Coronary artery (tissue), 2 donors: ENCODE results near the gene YY1AP1.
"Not testable (repeated sequence)": the region's sequence is repeated elsewhere in the genome, so short reads cannot be mapped to it uniquely, and the experiment has no call there.

Experiments
- DNase-seq: peaks from one replicate; pipeline ENCODE4 v3.0.0-alpha.2; 2017; ENCODE audit warnings: low spot score
- H3K27ac ChIP-seq, 2 donors: fragments of 200-600 bp; sonication (generic); one replicate each; pipeline ENCODE4 v1.5.1; 2016 to 2019
- H3K4me3 ChIP-seq: fragments of 200-600 bp; sonication (generic); 2 replicates; pipeline ENCODE4 v1.5.1; 2016; ENCODE audit warnings: mild to moderate bottlenecking, moderate library complexity
- TF ChIP-seq, protein P1 (sequence below): fragments of 200-600 bp; sonication (generic); IDR thresholded peaks from one replicate; pipeline ENCODE4 v1.5.1; 2019; ENCODE audit warnings: antibody characterized with exemption

The YY1AP1 gene

DNA sequence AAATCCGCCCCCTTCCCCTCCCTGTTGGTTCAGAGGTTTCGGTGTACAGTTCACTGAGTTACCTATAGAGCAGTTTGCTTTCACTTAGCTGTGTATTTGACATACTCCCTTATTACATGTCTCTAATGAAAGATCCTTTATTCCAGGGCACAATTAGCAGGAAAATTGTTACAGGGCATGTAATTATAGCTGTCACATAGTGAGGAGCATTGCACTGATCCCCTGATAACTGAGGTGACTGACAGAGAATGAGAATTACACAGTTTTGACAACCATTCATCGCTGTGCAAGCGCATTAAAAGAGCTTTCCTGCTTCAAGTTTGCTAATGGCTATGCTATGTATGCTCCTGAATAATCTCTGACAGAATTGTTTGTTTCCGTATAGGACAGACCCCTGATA, 27.2 kb upstream of the YY1AP1 start:
- Histone ChIP-seq H3K4me3 (no peak overlapping the region), H3K27ac (no peak overlapping the region)
- no peak for DNase-seq
- TF ChIP-seq, protein P1, sequence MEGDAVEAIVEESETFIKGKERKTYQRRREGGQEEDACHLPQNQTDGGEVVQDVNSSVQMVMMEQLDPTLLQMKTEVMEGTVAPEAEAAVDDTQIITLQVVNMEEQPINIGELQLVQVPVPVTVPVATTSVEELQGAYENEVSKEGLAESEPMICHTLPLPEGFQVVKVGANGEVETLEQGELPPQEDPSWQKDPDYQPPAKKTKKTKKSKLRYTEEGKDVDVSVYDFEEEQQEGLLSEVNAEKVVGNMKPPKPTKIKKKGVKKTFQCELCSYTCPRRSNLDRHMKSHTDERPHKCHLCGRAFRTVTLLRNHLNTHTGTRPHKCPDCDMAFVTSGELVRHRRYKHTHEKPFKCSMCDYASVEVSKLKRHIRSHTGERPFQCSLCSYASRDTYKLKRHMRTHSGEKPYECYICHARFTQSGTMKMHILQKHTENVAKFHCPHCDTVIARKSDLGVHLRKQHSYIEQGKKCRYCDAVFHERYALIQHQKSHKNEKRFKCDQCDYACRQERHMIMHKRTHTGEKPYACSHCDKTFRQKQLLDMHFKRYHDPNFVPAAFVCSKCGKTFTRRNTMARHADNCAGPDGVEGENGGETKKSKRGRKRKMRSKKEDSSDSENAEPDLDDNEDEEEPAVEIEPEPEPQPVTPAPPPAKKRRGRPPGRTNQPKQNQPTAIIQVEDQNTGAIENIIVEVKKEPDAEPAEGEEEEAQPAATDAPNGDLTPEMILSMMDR, result no peak

DNA sequence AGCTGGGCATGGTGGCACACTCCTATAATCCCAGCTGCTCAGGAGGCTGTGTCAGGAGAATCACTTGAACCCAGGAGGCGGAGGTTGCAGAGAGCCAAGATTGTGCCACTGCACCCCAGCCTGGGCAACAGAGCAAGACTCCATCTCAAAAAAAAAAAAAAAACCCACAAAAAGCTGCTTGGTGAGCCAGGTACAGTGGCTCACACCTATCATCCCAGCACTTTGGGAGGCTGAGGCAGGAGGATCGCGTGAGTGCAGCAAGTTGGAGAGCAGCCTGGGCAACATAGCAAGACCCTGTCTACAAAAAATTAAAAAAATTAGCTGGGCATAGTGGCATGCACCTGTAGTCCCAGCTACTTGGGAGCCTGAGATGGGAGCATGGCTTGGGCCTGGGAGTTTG, 26.5 kb upstream of the YY1AP1 start:
- not testable (repeated sequence) for DNase-seq, H3K4me3 ChIP-seq, H3K27ac ChIP-seq

DNA sequence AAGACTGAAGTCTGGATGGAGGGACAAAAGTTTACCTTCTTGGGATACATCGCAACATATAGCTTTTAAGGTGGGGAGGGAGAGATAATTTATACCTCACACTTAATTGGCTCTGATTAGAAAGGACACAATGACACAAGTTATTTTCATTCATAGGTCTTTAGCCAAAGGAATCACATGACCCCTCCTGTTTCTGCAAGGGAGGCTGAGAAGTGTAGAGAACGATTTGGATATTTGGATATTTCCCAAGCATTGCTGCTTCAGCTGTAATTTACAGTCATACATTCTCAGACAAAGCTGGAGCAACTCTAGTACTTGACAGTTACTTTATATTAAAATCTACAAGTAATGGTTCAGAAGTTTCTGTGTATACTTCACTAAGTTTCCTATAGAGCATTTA, 24.5 kb upstream of the YY1AP1 start:
- Histone ChIP-seq H3K27ac (no peak overlapping the region), H3K4me3 (no peak overlapping the region)
- DNase-seq, result no peak
- TF ChIP-seq, protein P1, result no peak

DNA sequence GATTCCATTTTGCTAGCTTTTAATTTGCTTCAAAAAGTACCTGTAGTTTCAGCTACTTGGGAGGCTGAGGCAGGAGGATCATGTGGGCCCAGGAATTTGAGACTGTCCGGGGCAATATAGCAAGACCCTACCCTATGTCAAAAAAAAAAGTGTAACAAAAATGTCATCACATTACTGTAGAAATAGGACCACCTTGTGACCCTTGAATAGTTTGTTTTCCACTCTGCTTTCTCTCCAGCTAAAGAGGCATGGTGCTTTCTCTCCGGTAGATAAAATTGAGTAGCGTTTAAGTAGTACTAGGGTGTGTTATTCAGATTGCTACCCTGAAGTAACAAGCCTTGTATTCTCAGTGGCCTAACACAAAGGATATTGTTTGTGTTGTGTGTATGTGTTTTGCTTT, 24.1 kb upstream of the YY1AP1 start:
- not testable (repeated sequence) for H3K27ac ChIP-seq

DNA sequence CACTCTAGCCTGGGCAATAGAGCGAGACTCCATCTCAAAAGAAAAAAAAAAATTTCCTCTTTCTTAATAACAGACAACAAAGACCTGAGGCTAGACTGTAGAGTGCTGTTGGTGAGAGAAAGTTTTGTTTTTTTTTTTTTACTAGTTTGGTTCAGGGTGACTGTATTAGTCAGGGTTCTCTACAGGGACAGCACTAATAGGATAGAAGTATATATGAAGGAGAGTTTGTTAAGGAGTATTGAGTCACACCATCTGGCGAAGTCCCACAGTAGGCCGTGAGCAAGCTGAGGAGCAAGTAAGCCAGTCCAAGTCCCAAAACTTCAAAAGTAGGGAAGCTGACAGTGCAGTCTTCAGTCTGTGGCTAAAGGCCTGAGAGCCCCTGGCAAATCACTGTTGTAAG, 22.9 kb upstream of the YY1AP1 start:
- not testable (repeated sequence) for DNase-seq, H3K27ac ChIP-seq, H3K4me3 ChIP-seq

More for the DNA sequence above, 24.1 kb upstream of the YY1AP1 start:
- not testable (repeated sequence) for DNase-seq, H3K4me3 ChIP-seq

DNA sequence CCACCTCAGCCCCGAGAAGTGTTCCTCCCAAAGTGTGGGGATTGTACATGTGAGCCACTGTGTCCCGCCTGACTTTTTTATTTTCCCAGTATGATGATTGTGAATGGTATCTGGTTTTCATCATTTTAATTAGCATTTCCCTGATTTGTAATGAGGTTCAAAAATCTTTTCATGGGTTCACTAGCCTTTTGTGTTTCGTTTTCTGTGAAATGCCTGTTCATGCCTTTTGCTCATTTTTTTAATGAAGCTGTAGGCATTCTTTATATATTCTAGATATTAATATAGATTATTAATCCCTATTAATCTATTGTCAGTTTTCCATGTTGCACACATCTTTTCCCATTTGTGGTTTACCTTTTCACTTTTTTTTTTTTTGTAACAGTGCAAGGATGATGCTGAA, 20.8 kb upstream of the YY1AP1 start:
- no peak for DNase-seq
- TF ChIP-seq, protein P1, result no peak
- Histone ChIP-seq H3K4me3 (no peak overlapping the region), H3K27ac (no peak overlapping the region)

DNA sequence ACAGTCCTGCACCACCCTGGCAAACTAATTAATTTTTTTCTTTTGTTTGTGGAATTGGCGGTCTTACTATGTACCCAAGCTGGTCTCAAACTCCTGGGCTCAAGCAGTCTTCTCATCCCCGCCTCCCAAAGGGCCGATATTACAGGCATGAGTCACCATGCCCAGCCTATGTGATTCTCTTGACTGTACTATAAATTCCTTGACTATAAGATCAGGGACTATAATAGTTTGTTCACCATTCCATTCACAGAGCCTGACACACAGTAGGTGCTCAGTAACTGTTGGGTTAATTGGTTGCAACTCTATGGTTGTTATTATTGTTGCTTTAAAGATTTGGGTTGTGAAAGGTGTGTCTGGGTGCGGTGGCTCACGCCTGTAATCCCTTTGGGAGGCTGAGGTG, 17.6 kb upstream of the YY1AP1 start:
- TF ChIP-seq, protein P1, result no peak
- H3K27ac ChIP-seq, result no peak overlapping the region
- H3K4me3 ChIP-seq, result no peak overlapping the region
- no peak for DNase-seq

DNA sequence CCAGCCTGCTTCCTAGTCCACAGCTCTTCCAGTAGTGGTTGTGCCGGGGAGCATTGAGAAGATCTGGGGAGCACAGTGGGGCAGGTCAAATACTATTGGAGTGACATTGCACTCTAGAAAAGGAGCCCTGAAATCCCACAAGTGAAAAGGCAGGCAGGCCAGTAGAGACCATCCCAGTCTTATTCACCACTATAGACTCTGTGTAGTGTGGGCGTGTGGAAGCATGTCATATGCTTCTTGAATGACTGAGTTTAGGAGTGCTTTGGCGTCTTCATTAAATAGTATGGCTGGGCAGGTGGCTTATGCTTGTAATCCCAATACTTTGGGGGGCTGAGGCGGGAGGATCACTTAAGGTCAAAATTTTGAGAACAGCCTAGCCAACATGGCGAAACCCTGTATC, 15.8 kb upstream of the YY1AP1 start:
- H3K27ac ChIP-seq, H3K4me3 ChIP-seq, DNase-seq: not testable (repeated sequence)

DNA sequence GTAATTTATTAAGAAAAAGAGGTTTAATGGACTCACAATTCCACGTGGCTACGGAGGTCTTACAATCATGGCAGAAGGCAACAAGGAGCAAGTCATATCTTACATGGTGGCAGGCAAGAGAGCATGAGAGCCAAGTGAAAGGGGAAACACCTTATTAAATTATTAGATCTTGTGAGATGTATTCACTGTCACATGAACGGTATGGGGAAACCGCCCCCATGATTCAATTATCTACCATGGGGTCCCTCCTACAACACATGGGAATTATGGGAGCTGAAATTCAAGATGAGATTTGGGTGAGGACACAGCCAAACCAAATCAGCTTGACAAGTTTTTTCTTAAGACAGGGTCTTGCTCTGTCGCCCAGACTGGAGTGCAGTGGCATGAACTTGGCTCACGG, 14.6 kb upstream of the YY1AP1 start:
- TF ChIP-seq, protein P1, result no peak
- H3K4me3 ChIP-seq, result no peak overlapping the region
- DNase-seq, result no peak
- no peak overlapping the region for H3K27ac ChIP-seq

DNA sequence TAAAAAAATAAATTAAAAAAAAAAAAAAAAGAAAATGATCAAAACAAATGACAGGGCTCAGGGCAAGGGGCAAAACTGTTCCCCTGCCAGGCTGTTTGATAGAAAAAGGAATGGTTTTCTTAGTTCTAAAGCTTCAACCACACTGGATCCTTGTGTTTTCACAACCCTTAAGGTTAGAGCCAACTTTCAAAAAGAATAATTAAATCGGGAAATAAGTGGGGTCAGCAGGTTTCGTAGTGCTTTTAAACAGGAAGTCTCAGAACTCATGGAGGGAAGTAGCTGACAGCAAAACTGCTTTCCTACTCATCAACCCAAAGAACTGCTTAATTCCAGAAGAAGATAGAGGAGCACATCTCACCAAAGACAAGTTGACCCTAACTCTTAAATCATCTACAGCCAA, 13.1 kb upstream of the YY1AP1 start:
- not testable (repeated sequence) for DNase-seq, H3K4me3 ChIP-seq, H3K27ac ChIP-seq

DNA sequence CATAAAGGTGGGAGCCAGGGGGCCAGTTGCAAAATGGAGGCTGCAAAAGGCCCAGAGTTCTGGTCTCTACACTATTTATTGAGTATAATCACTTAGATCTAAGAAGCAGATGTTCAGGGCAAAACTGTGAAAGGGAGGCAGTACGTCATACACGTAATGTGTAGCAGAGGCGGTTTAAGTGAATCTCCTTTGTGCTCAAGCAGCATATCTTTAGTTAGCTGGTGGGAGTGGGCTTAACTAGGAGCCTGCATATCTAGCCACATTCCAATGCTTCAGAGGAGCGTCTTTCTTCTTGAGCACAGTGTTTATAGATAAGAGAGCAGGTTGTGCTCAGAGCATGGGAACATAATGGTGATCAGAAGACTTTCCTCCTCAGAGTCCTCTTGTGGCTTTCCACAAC, 10.5 kb upstream of the YY1AP1 start:
- not testable (repeated sequence) for H3K27ac ChIP-seq, H3K4me3 ChIP-seq, DNase-seq
